OCI-LY1 (cell line): ENCODE results near the gene BTBD9.

Source experiments
- H2AFZ ChIP-seq: fragments of 200-600 bp; sonication (generic), shearing (Covaris generic); 2 replicates; pipeline ENCODE4 v1.6.0; 2014; ENCODE audit warnings: antibody characterized with exemption, mild to moderate bottlenecking, low read length
- H3F3A ChIP-seq: fragments of 200-600 bp; sonication (generic), shearing (Covaris generic); 2 replicates; pipeline ENCODE4 v1.6.0; 2014; ENCODE audit warnings: mild to moderate bottlenecking, antibody characterized with exemption, low read length, moderate library complexity; ENCODE audit not compliant: insufficient read depth
- H3K27ac ChIP-seq: fragments of 200-600 bp; sonication (generic); 2 replicates; pipeline ENCODE4 v1.5.1; 2014; ENCODE audit warnings: low read length, mixed run types, mild to moderate bottlenecking, low read depth; ENCODE audit not compliant: poor library complexity, severe bottlenecking
- H3K27me3 ChIP-seq: fragments of 200-600 bp; sonication (generic); 2 replicates; pipeline ENCODE4 v1.6.0; 2014; ENCODE audit warnings: antibody characterized with exemption, mild to moderate bottlenecking, low read length, moderate library complexity; ENCODE audit not compliant: insufficient read depth
- H3K36me3 ChIP-seq: fragments of 200-600 bp; sonication (generic); 2 replicates; pipeline ENCODE4 v1.6.1; 2014; ENCODE audit warnings: mild to moderate bottlenecking, antibody characterized with exemption, low read length, moderate library complexity, mixed read lengths; ENCODE audit not compliant: insufficient read depth
- H3K4me1 ChIP-seq: fragments of 200-600 bp; sonication (generic); 2 replicates; pipeline ENCODE4 v1.5.1; 2014; ENCODE audit warnings: mild to moderate bottlenecking, low read length, moderate library complexity; ENCODE audit not compliant: insufficient read depth, severe bottlenecking
- H3K4me2 ChIP-seq: fragments of 200-600 bp; sonication (generic), shearing (Covaris generic); 2 replicates; pipeline ENCODE4 v1.6.1; 2014; ENCODE audit warnings: low read length
- H3K4me3 ChIP-seq: fragments of 200-600 bp; sonication (generic); 2 replicates; pipeline ENCODE4 v1.5.1; 2014; ENCODE audit warnings: low read length, low read depth, mild to moderate bottlenecking, mixed read lengths; ENCODE audit not compliant: poor library complexity, severe bottlenecking
- H3K79me2 ChIP-seq: fragments of 200-600 bp; shearing (Covaris generic); 2 replicates; pipeline ENCODE4 v1.6.1; 2016; ENCODE audit warnings: mixed run types, low read length, mixed read lengths; ENCODE audit not compliant: insufficient read depth
- H3K9ac ChIP-seq: fragments of 200-600 bp; sonication (generic), shearing (Covaris generic); 2 replicates; pipeline ENCODE4 v1.6.1; 2014; ENCODE audit warnings: mild to moderate bottlenecking, low read length, mixed read lengths
- H3K9me2 ChIP-seq: fragments of 200-600 bp; sonication (generic), shearing (Covaris generic); 2 replicates; pipeline ENCODE4 v1.6.1; 2014; ENCODE audit warnings: low read depth, mild to moderate bottlenecking, low read length, mixed read lengths
- H3K9me3 ChIP-seq: fragments of 200-600 bp; shearing (Covaris generic); 2 replicates; pipeline ENCODE4 v1.6.1; 2014; ENCODE audit warnings: low read length, mixed read lengths
- H4K20me1 ChIP-seq: fragments of 200-600 bp; sonication (generic), shearing (Covaris generic); 2 replicates; pipeline ENCODE4 v1.6.0; 2016; ENCODE audit warnings: mild to moderate bottlenecking, low read length; ENCODE audit not compliant: insufficient read depth
- CTCF ChIP-seq: fragments of 200-600 bp; sonication (generic), shearing (Covaris generic); IDR thresholded peaks from 2 replicates; pipeline ENCODE4 v1.5.1; 2017; ENCODE audit warnings: mild to moderate bottlenecking, antibody characterized with exemption, low read length, moderate library complexity, mixed read lengths
- EZH2 ChIP-seq: fragments of 200-600 bp; sonication (generic), shearing (Covaris generic); IDR thresholded peaks from 2 replicates; pipeline ENCODE4 v1.8.0; 2017; ENCODE audit warnings: borderline replicate concordance, mixed run types, mild to moderate bottlenecking, antibody characterized with exemption, low read length, moderate library complexity, mixed read lengths

BTBD9 gene

GRCh38 chr6:38284802-38285394, 354.8 kb downstream of the BTBD9 start:
- no peak overlapping the region for H3K9ac ChIP-seq
- H3K9me3 ChIP-seq = no peaks in the 10 kb centered on the region
- no peaks in the 10 kb centered on the region for H3K36me3 ChIP-seq
- H3K9me2 ChIP-seq = no peaks in the 10 kb centered on the region
- no peak for TF ChIP-seq CTCF
- TF ChIP-seq EZH2 = no peak
- no peaks in the 10 kb centered on the region for H3K79me2 ChIP-seq
- no peaks in the 10 kb centered on the region for H3K27me3 ChIP-seq
- no peaks in the 10 kb centered on the region for H3F3A ChIP-seq
- H4K20me1 ChIP-seq = no peaks in the 10 kb centered on the region
- no peak overlapping the region for H3K4me2 ChIP-seq
- no peak overlapping the region for H3K4me3 ChIP-seq
- H3K4me1 ChIP-seq = no peaks in the 10 kb centered on the region
- H3K27ac ChIP-seq = no peak overlapping the region
- H2AFZ ChIP-seq = no peak overlapping the region

- no peak overlapping the region for H3K27ac ChIP-seq
- no peaks in the 10 kb centered on the region for H4K20me1 ChIP-seq
- H2AFZ ChIP-seq = no peak overlapping the region
- H3K9ac ChIP-seq = no peak overlapping the region
- no peaks in the 10 kb centered on the region for H3K36me3 ChIP-seq
- TF ChIP-seq CTCF (no peak), EZH2 (no peak)
- no peaks in the 10 kb centered on the region for H3K27me3 ChIP-seq
- H3K4me1 ChIP-seq = no peaks in the 10 kb centered on the region
- no peaks in the 10 kb centered on the region for H3F3A ChIP-seq
- H3K79me2 ChIP-seq = no peaks in the 10 kb centered on the region
- H3K4me2 ChIP-seq = no peak overlapping the region
- no peaks in the 10 kb centered on the region for H3K9me3 ChIP-seq
- H3K9me2 ChIP-seq = no peaks in the 10 kb centered on the region
- no peak overlapping the region for H3K4me3 ChIP-seq
Measured at GRCh38 chr6:38283734-38284362, 355.9 kb downstream of the BTBD9 start.

GRCh38 chr6:38282911-38283310, 356.8 kb downstream of the BTBD9 start:
- TF ChIP-seq EZH2 (no peak), CTCF (no peak)
- no peak overlapping the region for H2AFZ ChIP-seq
- H3K27me3 ChIP-seq = no peaks in the 10 kb centered on the region
- no peak overlapping the region for H3K27ac ChIP-seq
- H3F3A ChIP-seq = no peaks in the 10 kb centered on the region
- H3K9me3 ChIP-seq = no peaks in the 10 kb centered on the region
- no peaks in the 10 kb centered on the region for H3K36me3 ChIP-seq
- no peak overlapping the region for H3K4me2 ChIP-seq
- H3K79me2 ChIP-seq = no peaks in the 10 kb centered on the region
- no peak overlapping the region for H3K4me3 ChIP-seq
- H4K20me1 ChIP-seq = no peaks in the 10 kb centered on the region
- H3K4me1 ChIP-seq = no peaks in the 10 kb centered on the region
- no peak overlapping the region for H3K9ac ChIP-seq
- H3K9me2 ChIP-seq = no peaks in the 10 kb centered on the region
